ENCODE measurements around the gene XRN2. TPM values are rescaled to one million over a fixed set of nuclear protein-coding genes. Genes with fewer than 3 reads are reported as not detected.

Gene XRN2
- total and polyA plus RNA-seq, 9 donors = 35.8 to 65.8 (median 50.2) TPM

- DNase-seq = no peak
- TF ChIP-seq, protein P1, sequence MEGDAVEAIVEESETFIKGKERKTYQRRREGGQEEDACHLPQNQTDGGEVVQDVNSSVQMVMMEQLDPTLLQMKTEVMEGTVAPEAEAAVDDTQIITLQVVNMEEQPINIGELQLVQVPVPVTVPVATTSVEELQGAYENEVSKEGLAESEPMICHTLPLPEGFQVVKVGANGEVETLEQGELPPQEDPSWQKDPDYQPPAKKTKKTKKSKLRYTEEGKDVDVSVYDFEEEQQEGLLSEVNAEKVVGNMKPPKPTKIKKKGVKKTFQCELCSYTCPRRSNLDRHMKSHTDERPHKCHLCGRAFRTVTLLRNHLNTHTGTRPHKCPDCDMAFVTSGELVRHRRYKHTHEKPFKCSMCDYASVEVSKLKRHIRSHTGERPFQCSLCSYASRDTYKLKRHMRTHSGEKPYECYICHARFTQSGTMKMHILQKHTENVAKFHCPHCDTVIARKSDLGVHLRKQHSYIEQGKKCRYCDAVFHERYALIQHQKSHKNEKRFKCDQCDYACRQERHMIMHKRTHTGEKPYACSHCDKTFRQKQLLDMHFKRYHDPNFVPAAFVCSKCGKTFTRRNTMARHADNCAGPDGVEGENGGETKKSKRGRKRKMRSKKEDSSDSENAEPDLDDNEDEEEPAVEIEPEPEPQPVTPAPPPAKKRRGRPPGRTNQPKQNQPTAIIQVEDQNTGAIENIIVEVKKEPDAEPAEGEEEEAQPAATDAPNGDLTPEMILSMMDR (IDR thresholded peaks at IDR 0.05) = no peak
- TF ChIP-seq EP300 (IDR thresholded peaks at IDR 0.05) (no peak), POLR2A (IDR thresholded peaks at IDR 0.05) (no peak)
- H3K36me3 ChIP-seq = no peaks in the 10 kb centered on the region
- no peaks in the 10 kb centered on the region for H3K4me1 ChIP-seq (ENCODE audit: insufficient read depth)
- H3K4me3 ChIP-seq = no peak overlapping the region
- no peaks in the 10 kb centered on the region for H3K9me3 ChIP-seq
- H3K27ac ChIP-seq = no peak overlapping the region
- intact Hi-C loops (cut with DNase I) = no loop called here
- H3K27me3 ChIP-seq = no peaks in the 10 kb centered on the region
- 87 to 90% (median 87%) methylated on average over 4 of the region's 4 CpGs for WGBS, 3 donors
Observed at GRCh38 chr20:21338291-21338690, 35.2 kb downstream of the XRN2 start.

DNA sequence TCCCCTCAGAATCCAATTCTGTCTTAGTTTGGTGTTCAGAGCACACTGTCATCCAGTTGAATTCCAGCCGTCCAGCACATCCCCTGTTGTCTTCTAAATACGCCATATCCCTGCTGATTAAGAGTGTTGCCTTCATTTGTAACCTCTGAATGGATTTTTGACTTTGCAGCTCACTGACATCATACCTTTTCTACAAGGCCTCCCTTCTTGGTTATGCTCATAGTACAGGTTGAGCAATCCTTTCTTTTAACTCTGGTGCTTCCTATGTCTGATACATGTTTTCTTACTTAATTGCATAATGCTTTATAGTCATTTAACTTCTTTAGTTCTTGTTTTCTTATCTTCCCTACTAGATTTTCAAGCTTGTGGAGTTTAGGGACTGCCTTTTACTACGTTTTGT, 36.4 kb downstream of the XRN2 start:
- TF ChIP-seq, protein P1 (IDR thresholded peaks at IDR 0.05) = no peak
- no peaks in the 10 kb centered on the region for H3K27me3 ChIP-seq
- no peak for DNase-seq
- H3K4me3 ChIP-seq = no peak overlapping the region
- intact Hi-C loops (cut with DNase I) = no loop called here
- H3K9me3 ChIP-seq = no peaks in the 10 kb centered on the region
- H3K27ac ChIP-seq = no peak overlapping the region
- no peaks in the 10 kb centered on the region for H3K4me1 ChIP-seq (ENCODE audit: insufficient read depth)
- no peaks in the 10 kb centered on the region for H3K36me3 ChIP-seq
- WGBS, 3 donors = 89 to 91% (median 90%) methylated on average over 3 of the region's 3 CpGs

- no peak overlapping the region for H3K4me3 ChIP-seq
- DNase-seq = no peak
- no peaks in the 10 kb centered on the region for H3K9me3 ChIP-seq
- no peaks in the 10 kb centered on the region for H3K36me3 ChIP-seq
- intact Hi-C loops (cut with DNase I) = no loop called here
- no peak overlapping the region for H3K27ac ChIP-seq
- no peaks in the 10 kb centered on the region for H3K4me1 ChIP-seq (ENCODE audit: insufficient read depth)
- no peaks in the 10 kb centered on the region for H3K27me3 ChIP-seq
- no peak for TF ChIP-seq POLR2A (IDR thresholded peaks at IDR 0.05)
- no peak for TF ChIP-seq EP300 (IDR thresholded peaks at IDR 0.05)
- TF ChIP-seq, protein P1 (IDR thresholded peaks at IDR 0.05) = no peak
- 87 to 92% (median 91%) methylated on average over 3 of the region's 3 CpGs for WGBS, 3 donors
Observed at GRCh38 chr20:21340991-21341697, 38.0 kb downstream of the XRN2 start.

GRCh38 chr20:21342656-21343345, 39.7 kb downstream of the XRN2 start:
- H3K27ac ChIP-seq = no peak overlapping the region
- H3K27me3 ChIP-seq = no peaks in the 10 kb centered on the region
- TF ChIP-seq EP300 (IDR thresholded peaks at IDR 0.05) (no peak), POLR2A (IDR thresholded peaks at IDR 0.05) (no peak)
- TF ChIP-seq, protein P1 (IDR thresholded peaks at IDR 0.05) = no peak
- 62 to 67% (median 62%) methylated on average over 4 of the region's 4 CpGs for WGBS, 3 donors
- H3K9me3 ChIP-seq = no peaks in the 10 kb centered on the region
- intact Hi-C loops (cut with DNase I) = no loop called here
- H3K36me3 ChIP-seq = no peaks in the 10 kb centered on the region
- H3K4me1 ChIP-seq (ENCODE audit: insufficient read depth) = no peaks in the 10 kb centered on the region
- DNase-seq = no peak
- H3K4me3 ChIP-seq = no peak overlapping the region

Data from ovary (tissue), 9 donors.